ENCODE results near the gene BCAR3. TPM values are rescaled to one million over a fixed set of nuclear protein-coding genes. Genes with fewer than 3 reads are reported as not detected.
"Not testable (repeated sequence)": the region's sequence is repeated elsewhere in the genome, so short reads cannot be mapped to it uniquely, and the experiment has no call there.

BCAR3 gene
- total and polyA plus RNA-seq, 2 of the 4 experiments (the other 2 are of a cell fraction) = 41.4 to 46.4 TPM

GRCh38 chr1:93661829-93662474 lies 19.7 kb downstream of the BCAR3 start (continued):
- peak; percentile 97 for TF ChIP-seq NFE2L2 (IDR thresholded peaks at IDR 0.05; ENCODE audit: low read depth, low read length)
- TF ChIP-seq MAFK (IDR thresholded peaks at IDR 0.05; ENCODE audit: low read depth, low read length) = peak; percentile 55; the same call in 1 of the 2 replicates
- no peak for TF ChIP-seq RCOR1 (IDR thresholded peaks at IDR 0.05; ENCODE audit: insufficient replicate concordance, low read length)
- TF ChIP-seq CEBPB (IDR thresholded peaks at IDR 0.05; ENCODE audit: low read depth, low read length) = no peak
- no peak for TF ChIP-seq CHD1 (IDR thresholded peaks at IDR 0.05; ENCODE audit: low read depth, low read length)
- peak; percentile 59 for TF ChIP-seq BHLHE40 (IDR thresholded peaks at IDR 0.05; ENCODE audit: low read depth, low read length)

DNA sequence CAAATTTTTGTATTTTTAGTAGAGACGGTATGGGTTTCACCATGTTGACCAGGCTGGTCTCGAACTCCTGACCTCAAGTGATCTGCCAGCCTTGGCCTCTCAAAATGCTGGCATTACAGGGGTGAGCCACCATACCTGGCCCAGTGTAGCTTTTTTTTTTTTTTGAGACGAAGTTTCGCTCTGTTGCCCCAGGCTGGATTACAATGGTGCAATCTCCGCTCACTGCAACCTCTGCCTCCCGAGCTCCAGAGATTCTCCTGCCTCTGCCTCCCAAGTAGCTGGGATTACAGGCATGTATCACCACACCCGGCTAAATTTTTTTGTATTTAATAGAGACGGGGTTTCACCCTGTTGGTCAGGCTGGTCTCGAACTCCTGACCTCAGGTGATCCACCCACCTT lies 20.3 kb downstream of the BCAR3 start:
- Histone ChIP-seq H2BK15ac (ENCODE audit: low read depth, low read length) (peak overlapping the region; percentile 79; the same call in 1 of the 3 replicates), H2BK20ac (ENCODE audit: low read depth, low read length) (peak overlapping the region; percentile 76), H3K9me1 (ENCODE audit: insufficient read depth, low read length) (peaks cover 26% of the 10 kb centered on the region), H2BK5ac (ENCODE audit: low read depth, low read length, poor library complexity, severe bottlenecking) (peak overlapping the region; percentile 94), H3K27ac (ENCODE audit: insufficient read depth, low read length) (peak overlapping the region; percentile 72; the same call in 1 of the 2 replicates), H2BK120ac (ENCODE audit: low read depth, low read length) (peak overlapping the region; percentile 93), H3K4me1 (ENCODE audit: control insufficient read depth, insufficient read depth, low read length) (peaks cover 44% of the 10 kb centered on the region), H3K4ac (ENCODE audit: low read depth, low read length) (peak overlapping the region; percentile 77), H3K23ac (ENCODE audit: low read depth, low read length) (0 out of 2 replicates have a peak overlapping the region, but pooled peaks have one; percentile 81), H4K8ac (ENCODE audit: low read depth in 2 of 2, low read length in 2 of 2) (peak overlapping the region; percentile 1 to 80; a peak in 2 of 4 replicates), H2AK5ac (ENCODE audit: low read depth, low read length) (peak overlapping the region; percentile 31; the same call in 1 of the 2 replicates), H3K79me1 (ENCODE audit: low read depth in 1 of 2, low read length in 2 of 2) (peaks cover 34 to 66% of the 10 kb centered on the region in 2 experiments), H3K18ac (ENCODE audit: low read depth, low read length) (peak overlapping the region; percentile 86), H4K91ac (ENCODE audit: insufficient read depth, low read depth, low read length) (peak overlapping the region; percentile 96), H4K20me1 (ENCODE audit: insufficient read depth, low read length) (peaks cover 35% of the 10 kb centered on the region), H4K5ac (ENCODE audit: low read depth, low read length) (peak overlapping the region; percentile 91), H3K14ac (replicated peaks; ENCODE audit: low read depth, low read length) (peak overlapping the region; percentile 69; the same call in 1 of the 2 replicates)
- H3K36me3 ChIP-seq (ENCODE audit: control insufficient read depth, insufficient read depth, low read length); DNase-seq; H3K9me3 ChIP-seq (ENCODE audit: control insufficient read depth, insufficient read depth, low read length); in situ Hi-C loops (cut with MboI; ENCODE audit: low sequenced_read_pairs); H3K9ac ChIP-seq (ENCODE audit: low read depth, low read length); H3K4me3 ChIP-seq (ENCODE audit: insufficient read depth, low read depth, low read length); intact Hi-C loops (cut with micrococcal nuclease); dilution Hi-C loops (cut with HindIII; ENCODE audit: low sequenced_read_pairs, unreplicated experiment); ATAC-seq (ENCODE audit: low read depth); H3K27me3 ChIP-seq (ENCODE audit: control insufficient read depth, insufficient read depth, low read length); H2AFZ ChIP-seq (replicated peaks; ENCODE audit: low read length, poor library complexity); BruUV-seq (replicated peaks); H3K56ac ChIP-seq (ENCODE audit: extremely low read depth, insufficient read depth, low read length); H2AK9ac ChIP-seq (replicated peaks; ENCODE audit: low read depth, low read length, poor library complexity); H3K4me2 ChIP-seq (ENCODE audit: low read depth, low read length): not testable (repeated sequence)
- ChIA-PET CTCF (interaction anchor here (0.8 to 1.3 kb wide), 2 partner anchors 9 to 32 kb away, joined by 3 read pairs; no protein-coding TSS in a partner anchor), POLR2A (ENCODE audit: unreplicated experiment) (interaction anchor here (0.7 kb wide), 1 partner anchor 85 kb away, joined by 14 read pairs; no protein-coding TSS in a partner anchor)
- no CpG with 5 or more reads among the region's 9 CpGs for WGBS, 2 experiments (ENCODE audit: extremely low coverage in 2 of 2, insufficient read length in 1 of 2)

Data from IMR-90 (cell line).